Body of pancreas (tissue), 4 donors: Measurements from ENCODE around the gene CKM. TPM values are rescaled to one million over a fixed set of nuclear protein-coding genes. Genes with fewer than 3 reads are reported as not detected.

Source experiments
- ATAC-seq: fragments of 150-250 bp; one replicate; pipeline ENCODE4 v1.9.1; 2016
- DNase-seq, 4 donors: peaks; one replicate each; pipeline ENCODE4 v3.0.0-alpha.2; 2019
- H3K27ac ChIP-seq, 4 donors: fragments of 200-600 bp; sonication (generic); 1 replicate in 3 of 4; 2 replicates in 1 of 4; pipeline versions ENCODE4 v1.5.1 to v1.6.1; 2016 to 2019; ENCODE audit warnings: mild to moderate bottlenecking in 1 of 4, mixed read lengths in 1 of 4, moderate library complexity in 1 of 4
- H3K27me3 ChIP-seq, 2 donors: fragments of 200-600 bp; sonication (generic); one replicate each; pipeline ENCODE4 v1.6.0; 2016; ENCODE audit warnings: mild to moderate bottlenecking in 1 of 2
- H3K36me3 ChIP-seq, 2 donors: fragments of 200-600 bp; sonication (generic); replicated peaks in 1 of 2; 2 replicates each; pipeline ENCODE4 v1.5.1; 2016; ENCODE audit warnings: low read depth in 2 of 2; ENCODE audit not compliant: insufficient read depth in 1 of 2
- H3K4me1 ChIP-seq: fragments of 200-600 bp; sonication (generic); one replicate; pipeline ENCODE4 v1.6.0; 2016
- H3K4me3 ChIP-seq, 2 donors: fragments of 200-600 bp; sonication (generic); 1 replicate in 1 of 2; 2 replicates in 1 of 2; pipeline ENCODE4 v1.5.1; 2016 to 2019
- H3K9me3 ChIP-seq, 3 donors: fragments of 200-600 bp; sonication (generic); 1 replicate in 2 of 3; 2 replicates in 1 of 3; pipeline ENCODE4 v1.5.1; 2016
- POLR2A ChIP-seq, 3 donors: fragments of 450-650 bp; IDR thresholded peaks; one replicate each; pipeline ENCODE4 v1.6.1; 2016; ENCODE audit warnings: antibody characterized with exemption in 3 of 3, mild to moderate bottlenecking in 2 of 3
- WGBS, 2 donors: methylation state at CpG; one replicate each; pipeline ENCODE4 v1.1.5; 2017; 5-methylcytosine and 5-hydroxymethylcytosine counted together
- intact Hi-C: fragments of 100-400 bp; cut with DNase I; formaldehyde crosslinking; loops from one replicate; pipeline ENCODE4 v1.15.1; 2023
- total RNA-seq, 2 donors: library from RNA; depleted of rRNA; stranded (reverse); fragments of >200 nt; gene quantifications; one replicate each; pipeline ENCODE4 v1.1.0, GENCODE V29; 2016
- TF ChIP-seq, protein P1 (sequence below), 7 experiments: fragments of 450-650 bp in 4 of 7; fragments of 200-600 bp in 3 of 7; sonication (generic) in 3 of 7; IDR thresholded peaks; one replicate each; pipeline ENCODE4 v1.5.1; 2016 to 2019; ENCODE audit warnings: antibody characterized with exemption in 7 of 7

The CKM gene
- total RNA-seq, 2 donors from 2014 or later, result not detected

- Histone ChIP-seq H3K4me3 (no peak overlapping the region), H3K27me3 (no peaks in the 10 kb centered on the region), H3K27ac (no peak overlapping the region), H3K36me3 (no peaks in the 10 kb centered on the region), H3K9me3 (no peaks in the 10 kb centered on the region), H3K4me1 (no peaks in the 10 kb centered on the region)
- intact Hi-C loops, result no loop called here
- 89 to 95% methylated on average over 21 to 22 of the region's 27 CpGs for WGBS, 2 donors
- TF ChIP-seq, protein P1, sequence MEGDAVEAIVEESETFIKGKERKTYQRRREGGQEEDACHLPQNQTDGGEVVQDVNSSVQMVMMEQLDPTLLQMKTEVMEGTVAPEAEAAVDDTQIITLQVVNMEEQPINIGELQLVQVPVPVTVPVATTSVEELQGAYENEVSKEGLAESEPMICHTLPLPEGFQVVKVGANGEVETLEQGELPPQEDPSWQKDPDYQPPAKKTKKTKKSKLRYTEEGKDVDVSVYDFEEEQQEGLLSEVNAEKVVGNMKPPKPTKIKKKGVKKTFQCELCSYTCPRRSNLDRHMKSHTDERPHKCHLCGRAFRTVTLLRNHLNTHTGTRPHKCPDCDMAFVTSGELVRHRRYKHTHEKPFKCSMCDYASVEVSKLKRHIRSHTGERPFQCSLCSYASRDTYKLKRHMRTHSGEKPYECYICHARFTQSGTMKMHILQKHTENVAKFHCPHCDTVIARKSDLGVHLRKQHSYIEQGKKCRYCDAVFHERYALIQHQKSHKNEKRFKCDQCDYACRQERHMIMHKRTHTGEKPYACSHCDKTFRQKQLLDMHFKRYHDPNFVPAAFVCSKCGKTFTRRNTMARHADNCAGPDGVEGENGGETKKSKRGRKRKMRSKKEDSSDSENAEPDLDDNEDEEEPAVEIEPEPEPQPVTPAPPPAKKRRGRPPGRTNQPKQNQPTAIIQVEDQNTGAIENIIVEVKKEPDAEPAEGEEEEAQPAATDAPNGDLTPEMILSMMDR (IDR thresholded peaks at IDR 0.05), result no peak
- TF ChIP-seq POLR2A (IDR thresholded peaks at IDR 0.05), result no peak
- DNase-seq (no peak), ATAC-seq (no peak)
Observed at GRCh38 chr19:45302416-45302815, 20.3 kb downstream of the CKM start.

- TF ChIP-seq, protein P1 (IDR thresholded peaks at IDR 0.05), result no peak
- TF ChIP-seq POLR2A (IDR thresholded peaks at IDR 0.05), result no peak
- H3K4me1 ChIP-seq, result peaks cover 5% of the 10 kb centered on the region
- no peaks in the 10 kb centered on the region for H3K9me3 ChIP-seq
- H3K4me3 ChIP-seq, result no peak overlapping the region
- H3K27me3 ChIP-seq, result no peaks in the 10 kb centered on the region
- intact Hi-C loops, result no loop called here
- ATAC-seq (no peak), DNase-seq (no peak)
- no peaks in the 10 kb centered on the region for H3K36me3 ChIP-seq
- 90 to 93% methylated on average over 5 to 6 of the region's 6 CpGs for WGBS, 2 donors
- H3K27ac ChIP-seq, result no peak overlapping the region
Observed at GRCh38 chr19:45299719-45300118, 23.0 kb downstream of the CKM start.

DNA sequence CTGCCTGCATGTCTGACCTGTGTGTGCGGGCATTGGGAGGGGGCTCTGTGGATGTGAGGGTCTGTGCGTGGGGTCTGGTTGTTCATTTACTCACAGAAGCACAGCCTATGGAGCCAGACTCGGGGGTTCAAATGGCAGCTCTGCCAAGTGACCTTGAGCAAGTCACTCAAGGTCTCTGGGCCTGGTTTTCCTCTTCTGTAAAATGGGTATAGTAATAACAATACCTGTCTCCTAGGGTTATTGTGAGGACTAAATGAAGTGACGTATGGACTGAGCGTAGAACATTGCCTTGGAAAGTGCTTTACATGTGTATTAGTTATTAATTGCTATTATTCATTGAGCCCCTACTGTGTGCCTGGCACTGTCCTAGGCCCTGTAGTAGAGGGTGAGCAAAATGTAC, 24.4 kb downstream of the CKM start:
- ATAC-seq (no peak), DNase-seq (no peak)
- no peak overlapping the region for H3K27ac ChIP-seq
- no peaks in the 10 kb centered on the region for H3K27me3 ChIP-seq
- H3K36me3 ChIP-seq, result no peaks in the 10 kb centered on the region
- no peak overlapping the region for H3K4me3 ChIP-seq
- WGBS, 2 donors, result 74 to 97% methylated on average over 4 to 5 of the region's 5 CpGs
- H3K9me3 ChIP-seq, result no peaks in the 10 kb centered on the region
- TF ChIP-seq, protein P1 (IDR thresholded peaks at IDR 0.05), result no peak
- TF ChIP-seq POLR2A (IDR thresholded peaks at IDR 0.05), result no peak
- intact Hi-C loops, result no loop called here
- peaks cover 17% of the 10 kb centered on the region for H3K4me1 ChIP-seq

DNA sequence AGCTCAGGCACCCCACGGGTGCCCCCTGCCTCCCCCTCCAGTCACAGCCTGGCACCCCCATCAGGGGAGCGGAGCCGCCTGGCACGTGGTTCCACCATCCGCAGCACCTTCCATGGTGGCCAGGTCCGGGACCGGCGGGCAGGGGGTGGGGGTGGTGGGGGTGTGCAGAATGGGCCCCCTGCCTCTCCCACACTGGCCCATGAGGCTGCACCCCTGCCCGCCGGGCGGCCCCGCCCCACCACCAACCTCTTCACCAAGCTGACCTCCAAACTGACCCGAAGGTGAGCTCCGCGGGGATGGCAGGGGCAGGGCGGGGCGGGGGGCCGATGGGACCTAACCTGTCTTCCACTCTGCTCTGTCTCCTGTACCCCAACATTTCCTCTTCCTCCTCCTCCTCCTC, 25.0 kb downstream of the CKM start:
- TF ChIP-seq, protein P1 (IDR thresholded peaks at IDR 0.05), result no peak
- no peak for TF ChIP-seq POLR2A (IDR thresholded peaks at IDR 0.05)
- intact Hi-C loops, result no loop called here
- H3K36me3 ChIP-seq, result no peaks in the 10 kb centered on the region
- DNase-seq, result no peak
- no peak for ATAC-seq
- no peaks in the 10 kb centered on the region for H3K9me3 ChIP-seq
- peaks cover 17% of the 10 kb centered on the region for H3K4me1 ChIP-seq
- WGBS, 2 donors, result 94 to 97% methylated on average over 8 to 10 of the region's 18 CpGs
- H3K27ac ChIP-seq, result no peak overlapping the region
- H3K27me3 ChIP-seq, result no peaks in the 10 kb centered on the region
- H3K4me3 ChIP-seq, result no peak overlapping the region

- H3K4me3 ChIP-seq, result no peak overlapping the region
- WGBS, 2 donors, result 96 to 98% methylated on average over 4 of the region's 4 CpGs
- no peaks in the 10 kb centered on the region for H3K9me3 ChIP-seq
- intact Hi-C loops, result no loop called here
- DNase-seq (no peak), ATAC-seq (no peak)
- H3K27ac ChIP-seq, result no peak overlapping the region
- peaks cover 17% of the 10 kb centered on the region for H3K4me1 ChIP-seq
- no peaks in the 10 kb centered on the region for H3K27me3 ChIP-seq
- no peaks in the 10 kb centered on the region for H3K36me3 ChIP-seq
- no peak for TF ChIP-seq POLR2A (IDR thresholded peaks at IDR 0.05)
- TF ChIP-seq, protein P1 (IDR thresholded peaks at IDR 0.05), result no peak
Observed at GRCh38 chr19:45296355-45296754, 26.3 kb downstream of the CKM start.
